ENCODE measurements around the gene EPOP.

Gene EPOP

GRCh38 chr17:38674749-38675615 is at the start of gene EPOP:
Gene EPOP, minus strand, starts transcription at chr17:38674957. Its CDS starts 462 bp downstream, at chr17:38674495.
- DNase-seq: peak; percentile 92 to 94

DNA sequence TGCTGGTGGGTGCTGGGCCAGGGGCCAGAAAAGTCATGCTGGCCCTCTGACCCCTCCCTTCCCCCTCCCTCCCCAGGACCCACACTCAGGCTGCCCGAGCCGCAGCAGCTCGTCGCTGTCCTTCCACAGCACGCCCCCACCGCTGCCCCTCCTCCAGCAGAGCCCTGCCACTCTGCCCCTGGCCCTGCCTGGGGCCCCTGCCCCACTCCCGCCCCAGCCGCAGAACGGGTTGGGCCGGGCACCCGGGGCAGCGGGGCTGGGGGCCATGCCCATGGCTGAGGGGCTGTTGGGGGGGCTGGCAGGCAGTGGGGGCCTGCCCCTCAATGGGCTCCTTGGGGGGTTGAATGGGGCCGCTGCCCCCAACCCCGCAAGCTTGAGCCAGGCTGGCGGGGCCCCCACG is 47.0 kb upstream of the EPOP start:
- no peak for DNase-seq

- DNase-seq: no peak
Measured at GRCh38 chr17:38720941-38721340, 46.2 kb upstream of the EPOP start.

GRCh38 chr17:38719943-38720641 is 45.3 kb upstream of the EPOP start:
- no peak for DNase-seq

DNA sequence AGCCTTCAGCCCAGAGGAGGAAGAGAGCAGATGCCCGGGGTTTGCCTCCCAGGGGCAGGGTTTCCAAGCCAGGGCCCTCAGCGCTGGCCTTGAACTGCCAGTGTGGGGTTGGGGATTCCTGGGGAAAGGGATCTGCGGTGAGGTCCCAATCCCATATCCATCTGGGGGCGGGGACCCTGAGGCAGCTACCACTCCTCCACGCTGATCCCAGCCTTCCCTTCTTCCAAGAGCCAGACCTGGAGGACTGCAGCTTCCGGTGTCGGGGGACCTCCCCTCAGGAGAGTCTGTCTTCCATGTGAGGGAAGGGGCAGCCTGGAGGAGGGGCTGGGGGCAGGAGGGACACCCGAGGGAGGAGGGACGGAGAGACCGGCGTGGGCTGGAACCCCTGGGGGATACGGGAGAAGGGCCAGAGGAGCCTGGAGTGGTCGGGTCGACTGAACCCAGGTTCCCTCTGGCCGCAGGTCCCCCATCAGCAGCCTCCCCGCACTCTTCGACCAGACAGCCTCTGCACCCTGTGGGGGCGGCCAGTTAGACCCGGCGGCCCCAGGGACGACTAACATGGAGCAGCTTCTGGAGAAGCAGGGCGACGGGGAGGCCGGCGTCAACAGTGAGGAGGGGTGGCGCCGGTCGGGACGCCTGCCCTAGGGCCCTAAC is 44.7 kb upstream of the EPOP start:
- DNase-seq: no peak

DNA sequence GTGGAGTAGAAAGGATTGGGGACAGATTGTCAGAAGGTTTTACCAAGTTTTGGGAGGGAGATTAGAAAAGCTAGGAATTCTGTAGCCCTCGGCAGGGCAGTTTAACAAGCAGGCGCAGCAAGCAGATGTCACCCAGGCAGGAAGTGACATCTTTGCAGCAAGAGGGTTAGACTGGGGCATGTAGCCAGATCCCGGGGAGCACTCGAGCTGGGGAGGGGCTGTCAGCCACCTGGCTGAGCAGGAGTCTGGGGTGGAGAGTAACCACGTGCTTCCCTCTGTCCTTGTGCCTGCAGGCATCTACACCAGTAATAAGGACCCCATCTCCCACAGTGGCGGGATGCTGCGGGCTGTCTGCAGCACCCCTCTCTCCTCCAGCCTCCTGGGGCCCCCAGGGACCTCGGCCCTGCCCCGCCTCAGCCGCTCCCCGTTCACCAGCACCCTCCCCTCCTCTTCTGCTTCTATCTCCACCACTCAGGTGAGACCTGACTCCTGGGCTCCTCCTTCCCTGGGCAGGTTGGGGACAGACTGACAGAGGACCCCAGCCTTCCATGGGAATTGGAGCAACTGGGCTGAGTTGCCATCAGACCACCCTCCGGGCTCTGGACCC is 42.5 kb upstream of the EPOP start:
- DNase-seq: no peak

DNA sequence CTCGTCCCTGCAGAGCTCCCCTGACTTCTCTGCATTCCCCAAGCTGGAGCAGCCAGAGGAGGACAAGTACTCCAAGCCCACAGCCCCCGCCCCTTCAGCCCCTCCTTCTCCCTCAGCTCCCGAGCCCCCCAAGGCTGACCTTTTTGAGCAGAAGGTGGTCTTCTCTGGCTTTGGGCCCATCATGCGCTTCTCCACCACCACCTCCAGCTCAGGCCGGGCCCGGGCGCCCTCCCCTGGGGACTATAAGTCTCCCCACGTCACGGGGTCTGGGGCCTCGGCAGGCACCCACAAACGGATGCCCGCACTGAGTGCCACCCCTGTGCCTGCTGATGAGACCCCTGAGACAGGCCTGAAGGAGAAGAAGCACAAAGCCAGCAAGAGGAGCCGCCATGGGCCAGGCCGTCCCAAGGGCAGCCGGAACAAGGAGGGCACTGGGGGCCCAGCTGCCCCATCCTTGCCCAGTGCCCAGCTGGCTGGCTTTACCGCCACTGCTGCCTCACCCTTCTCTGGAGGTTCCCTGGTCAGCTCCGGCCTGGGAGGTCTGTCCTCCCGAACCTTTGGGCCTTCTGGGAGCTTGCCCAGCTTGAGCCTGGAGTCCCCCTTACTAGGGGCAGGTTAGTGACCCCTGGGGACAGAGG is 41.7 kb upstream of the EPOP start:
- no peak for DNase-seq

DNA sequence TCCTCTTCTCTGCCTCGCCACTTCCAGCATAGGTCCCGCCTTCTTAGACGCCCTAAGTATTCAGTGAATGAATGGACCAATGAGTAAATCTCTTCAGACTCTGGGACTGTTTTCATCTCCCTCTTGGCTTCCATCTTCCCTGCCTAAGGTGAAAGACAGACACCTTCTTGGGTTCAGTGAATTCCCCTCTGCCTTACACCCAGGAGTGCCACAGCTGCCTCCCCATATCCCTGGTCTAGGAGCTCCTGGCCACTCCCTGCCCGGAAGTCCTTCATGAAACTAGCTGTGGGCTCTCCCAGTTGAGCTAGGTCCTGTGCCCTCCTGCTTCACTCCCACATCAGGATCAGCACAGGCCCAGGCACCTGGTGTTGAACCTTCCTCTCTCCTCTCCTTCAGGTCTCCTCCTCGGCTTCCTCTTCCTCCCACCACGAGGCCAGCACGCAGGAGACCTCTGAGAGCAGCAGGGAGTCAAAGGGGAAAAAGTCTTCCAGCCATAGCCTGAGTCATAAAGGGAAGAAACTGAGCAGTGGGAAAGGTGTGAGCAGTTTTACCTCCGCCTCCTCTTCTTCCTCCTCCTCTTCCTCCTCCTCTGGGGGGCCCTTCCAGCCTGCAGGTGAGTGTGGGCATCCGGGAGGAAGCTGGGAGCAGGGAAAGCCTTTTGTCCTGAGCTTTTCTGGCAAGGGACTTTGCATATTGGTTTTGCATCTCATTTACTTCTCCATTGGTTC is 40.6 kb upstream of the EPOP start:
- no peak for DNase-seq

GRCh38 chr17:38713456-38714075 is 38.8 kb upstream of the EPOP start:
- no peak for DNase-seq

DNA sequence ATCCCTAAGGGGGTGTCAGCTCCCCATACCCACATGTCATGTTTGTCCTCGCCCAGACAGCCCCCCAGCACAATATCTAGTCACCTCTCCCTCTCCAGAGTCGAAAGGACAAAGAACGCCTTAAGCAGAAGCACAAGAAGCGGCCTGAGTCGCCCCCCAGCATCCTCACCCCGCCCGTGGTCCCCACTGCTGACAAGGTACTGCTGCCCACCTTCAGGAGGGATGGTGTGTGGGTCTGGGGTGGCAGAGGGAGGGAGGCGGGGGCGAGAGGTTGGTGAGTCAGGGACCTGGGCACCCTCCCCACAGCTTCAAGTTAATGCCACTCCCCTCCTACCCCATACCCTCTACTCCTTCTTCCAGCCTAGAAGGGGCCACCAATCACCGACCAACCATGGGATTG is 37.8 kb upstream of the EPOP start:
- no peak for DNase-seq

GRCh38 chr17:38711792-38712571 is 37.2 kb upstream of the EPOP start:
- DNase-seq: no peak

DNA sequence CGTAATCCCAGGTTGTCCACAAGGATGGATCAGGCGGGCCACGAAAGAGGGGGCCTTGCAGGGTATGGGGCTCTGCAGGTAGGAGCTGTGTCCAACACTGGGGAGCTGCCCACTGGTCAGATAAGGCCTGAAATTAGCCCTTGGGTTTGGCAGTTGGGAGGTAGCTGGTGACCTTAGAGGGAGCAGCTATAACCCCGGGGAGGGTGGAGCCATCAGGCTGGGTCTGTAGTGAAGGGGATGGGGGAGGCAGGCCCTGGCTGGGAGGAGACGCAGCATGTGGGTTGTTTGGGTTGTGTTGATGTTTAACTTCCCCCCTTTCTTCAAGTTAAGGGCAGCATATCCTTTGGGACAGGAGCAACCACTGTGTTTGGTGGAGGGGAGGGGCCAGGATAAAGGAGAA is 36.2 kb upstream of the EPOP start:
- no peak for DNase-seq

DNA sequence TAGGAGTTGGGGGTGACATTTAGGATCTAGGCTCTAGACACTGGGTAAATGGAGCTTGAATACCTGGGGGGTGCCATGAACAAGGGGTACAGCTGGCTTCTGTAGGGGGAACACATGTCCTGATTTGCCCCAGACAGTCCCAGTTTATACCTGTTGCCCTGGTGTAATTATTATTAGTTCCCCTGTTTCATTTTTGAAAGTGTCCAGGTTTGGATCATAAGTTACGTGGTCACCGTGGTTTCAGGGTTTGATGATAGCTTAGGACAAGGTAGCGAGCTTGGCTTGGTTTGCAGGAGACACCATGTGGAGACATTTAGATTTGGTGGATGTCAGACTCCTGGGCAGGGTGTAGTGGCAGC is 35.8 kb upstream of the EPOP start:
- no peak for DNase-seq

DNA sequence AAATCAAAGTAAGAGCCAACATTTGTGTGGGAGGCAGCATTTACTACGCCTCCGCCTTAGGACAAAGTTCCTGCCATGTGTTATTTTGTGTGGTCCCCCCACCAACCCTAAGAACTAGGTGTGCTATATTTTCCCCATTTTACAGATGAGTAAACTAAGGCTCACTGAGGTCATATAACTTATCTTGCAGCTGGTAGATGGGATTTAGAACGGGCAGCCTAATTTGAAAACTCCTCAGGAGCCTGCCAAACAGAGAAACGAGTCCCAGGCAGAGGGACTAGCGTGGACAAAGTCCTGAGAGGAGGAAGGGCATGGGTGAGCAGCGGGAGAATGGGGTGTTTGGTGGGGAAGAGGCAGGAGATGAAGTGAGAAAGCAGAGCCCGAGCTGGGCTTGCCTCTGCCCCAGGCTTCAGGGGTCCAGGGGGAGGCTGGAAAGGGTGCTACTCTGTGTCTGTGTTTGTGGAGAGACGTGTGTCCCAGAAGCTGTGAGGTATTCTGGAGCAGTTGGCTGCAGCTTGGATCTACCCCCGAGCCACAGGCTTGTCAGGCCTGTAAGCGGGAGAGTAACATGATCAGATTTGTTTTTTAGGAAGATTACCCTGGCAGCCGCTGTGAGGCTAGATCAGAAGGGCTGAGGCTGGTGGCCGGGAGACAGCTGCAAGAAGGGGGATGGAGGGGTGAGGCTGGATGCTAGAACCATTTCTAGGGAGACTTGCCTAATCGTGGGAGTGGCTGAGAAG is 35.3 kb upstream of the EPOP start:
- no peak for DNase-seq

- no peak for DNase-seq
Measured at GRCh38 chr17:38709104-38709820, 34.5 kb upstream of the EPOP start.

- no peak for DNase-seq
Measured at GRCh38 chr17:38707678-38708351, 33.1 kb upstream of the EPOP start.

DNA sequence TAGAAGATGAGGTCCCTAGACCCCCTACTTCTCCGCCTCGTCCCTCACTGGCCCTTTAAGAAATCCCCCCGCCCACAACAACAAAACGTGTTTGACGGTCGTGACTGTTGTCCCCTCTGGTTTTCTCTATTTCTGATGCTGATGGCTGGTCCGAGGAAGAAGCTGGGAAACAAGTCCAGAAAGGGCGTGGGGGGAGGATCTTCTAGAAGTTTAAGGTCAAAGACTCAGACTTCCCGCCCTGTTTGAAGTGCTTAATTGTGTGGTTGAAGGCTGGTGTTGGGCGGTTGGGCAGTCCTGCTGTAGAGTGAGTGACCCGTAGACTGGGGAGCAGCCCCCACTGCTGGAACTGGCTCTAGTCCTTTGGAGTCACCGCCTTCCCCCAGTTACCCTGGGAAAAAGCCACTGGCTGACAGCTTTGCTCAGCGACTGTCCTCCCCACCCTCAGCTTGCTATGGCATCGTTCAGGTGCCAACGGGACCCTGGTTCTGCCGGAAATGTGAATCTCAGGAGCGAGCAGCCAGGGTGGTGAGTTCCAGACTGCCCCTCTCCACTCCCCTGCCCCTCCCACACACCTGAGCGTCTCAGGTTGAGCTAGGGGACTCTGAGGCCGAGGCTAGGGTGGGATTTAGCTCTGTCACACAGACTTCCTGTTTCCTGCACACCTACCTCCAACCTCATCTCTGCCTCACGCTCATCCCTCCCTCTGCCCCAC is 31.9 kb upstream of the EPOP start:
- peak; percentile 59 to 67 for DNase-seq

Measured in activated CD4-positive, alpha-beta T cell treated with anti-CD3 and anti-CD28 coated beads for 4 hours (primary cell).